Uterus (tissue), 4 donors: ENCODE measurements around the gene PLA1A. TPM values are rescaled to one million over a fixed set of nuclear protein-coding genes. Genes with fewer than 3 reads are reported as not detected.

ENCODE experiments used
- DNase-seq, 2 donors: peaks; one replicate each; pipeline ENCODE4 v3.0.0-alpha.2; 2019 to 2020
- H3K27ac ChIP-seq, 2 donors: fragments of 200-600 bp; sonication (generic); 1 replicate in 1 of 2; 2 replicates in 1 of 2; pipeline ENCODE4 v1.5.1; 2016 to 2018
- H3K27me3 ChIP-seq, 2 donors: fragments of 200-600 bp; sonication (generic); one replicate each; pipeline ENCODE4 v1.5.1; 2018 to 2019; ENCODE audit warnings: control low read depth in 1 of 2
- H3K36me3 ChIP-seq, 2 donors: fragments of 200-600 bp; sonication (generic); one replicate each; pipeline ENCODE4 v1.5.1; 2019; ENCODE audit warnings: control low read depth in 1 of 2
- H3K4me1 ChIP-seq, 2 donors: fragments of 200-600 bp; sonication (generic); one replicate each; pipeline ENCODE4 v1.5.1; 2018 to 2019; ENCODE audit warnings: control low read depth in 1 of 2
- H3K4me3 ChIP-seq, 2 donors: fragments of 200-600 bp; sonication (generic); 1 replicate in 1 of 2; 2 replicates in 1 of 2; pipeline ENCODE4 v1.5.1; 2018 to 2019; ENCODE audit warnings: mild to moderate bottlenecking in 1 of 2
- H3K9me3 ChIP-seq, 2 donors: fragments of 200-600 bp; sonication (generic); one replicate each; pipeline ENCODE4 v1.5.1; 2019; ENCODE audit warnings: control low read depth in 1 of 2
- POLR2A ChIP-seq, 2 donors: fragments of 450-650 bp; IDR thresholded peaks; one replicate each; pipeline ENCODE4 v1.6.1; 2016; ENCODE audit warnings: antibody characterized with exemption in 2 of 2, mild to moderate bottlenecking in 1 of 2, moderate library complexity in 1 of 2
- intact Hi-C: fragments of 100-400 bp; cut with DNase I; formaldehyde crosslinking; loops from one replicate; pipeline ENCODE4 v1.15.1; 2023; ENCODE audit warnings: low total_unique reads
- total RNA-seq, 4 donors: library from RNA; depleted of rRNA in 3 of 4; stranded (reverse); fragments of >200 nt in 3 of 4; gene quantifications; one replicate each; pipeline versions ENCODE4 v1.1.0 to v1.2.4, GENCODE V29; 2014 to 2023
- TF ChIP-seq, protein P1 (sequence below), 4 experiments: fragments of 200-600 bp in 2 of 4; fragments of 450-650 bp in 2 of 4; sonication (generic) in 2 of 4; IDR thresholded peaks; one replicate each; pipeline ENCODE4 v1.5.1; 2016 to 2019; ENCODE audit warnings: antibody characterized with exemption in 4 of 4, mild to moderate bottlenecking in 2 of 4, moderate library complexity in 1 of 4
- donor health status: DM: yes; HTN: yes; CAD: no.

Gene PLA1A
- total RNA-seq, 4 donors from 2014 or later: 11.9 to 37.1 (median 16.5) TPM; not detected in 1

DNA sequence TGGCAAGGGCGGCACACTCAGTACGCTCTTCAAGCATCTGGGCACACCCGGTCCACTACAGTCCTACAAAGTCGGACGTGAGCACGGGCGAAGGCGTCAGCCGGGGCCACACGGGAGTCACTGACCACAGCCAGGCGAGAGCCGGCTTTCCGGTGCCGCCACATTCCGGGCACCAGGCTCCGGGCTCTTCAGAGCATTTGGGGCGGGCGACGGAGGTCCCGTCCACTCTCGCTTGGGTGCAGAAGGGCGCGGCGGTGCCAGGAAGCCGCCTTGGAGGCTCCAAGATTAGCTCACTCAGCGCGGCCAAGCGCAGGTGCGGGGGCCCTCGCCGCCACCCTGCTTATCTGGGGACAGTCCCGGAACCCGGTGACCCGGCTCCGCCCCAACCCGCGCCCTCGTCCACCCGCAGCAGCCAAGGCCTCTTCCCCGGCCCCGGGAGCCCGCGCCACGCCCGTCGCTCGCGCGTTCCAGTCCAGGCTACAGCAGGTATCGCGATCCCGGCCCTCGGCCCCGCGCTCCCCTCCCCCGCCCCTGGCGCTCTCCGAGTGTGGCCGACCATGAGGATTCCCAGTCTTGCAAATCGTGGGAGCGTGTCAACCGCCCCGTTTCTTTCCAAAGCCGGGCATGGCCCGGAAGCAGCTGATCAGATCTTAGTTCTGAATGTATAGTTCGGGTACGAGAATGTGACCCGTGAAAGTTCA lies 18.2 kb upstream of the PLA1A start, which contains the start of gene ADPRH:
Gene ADPRH (plus strand): TSS at position 127 of the 701 bp plus-strand sequence. CDS start 2,678 bp downstream, outside the sequence.
- TF ChIP-seq, protein P1, sequence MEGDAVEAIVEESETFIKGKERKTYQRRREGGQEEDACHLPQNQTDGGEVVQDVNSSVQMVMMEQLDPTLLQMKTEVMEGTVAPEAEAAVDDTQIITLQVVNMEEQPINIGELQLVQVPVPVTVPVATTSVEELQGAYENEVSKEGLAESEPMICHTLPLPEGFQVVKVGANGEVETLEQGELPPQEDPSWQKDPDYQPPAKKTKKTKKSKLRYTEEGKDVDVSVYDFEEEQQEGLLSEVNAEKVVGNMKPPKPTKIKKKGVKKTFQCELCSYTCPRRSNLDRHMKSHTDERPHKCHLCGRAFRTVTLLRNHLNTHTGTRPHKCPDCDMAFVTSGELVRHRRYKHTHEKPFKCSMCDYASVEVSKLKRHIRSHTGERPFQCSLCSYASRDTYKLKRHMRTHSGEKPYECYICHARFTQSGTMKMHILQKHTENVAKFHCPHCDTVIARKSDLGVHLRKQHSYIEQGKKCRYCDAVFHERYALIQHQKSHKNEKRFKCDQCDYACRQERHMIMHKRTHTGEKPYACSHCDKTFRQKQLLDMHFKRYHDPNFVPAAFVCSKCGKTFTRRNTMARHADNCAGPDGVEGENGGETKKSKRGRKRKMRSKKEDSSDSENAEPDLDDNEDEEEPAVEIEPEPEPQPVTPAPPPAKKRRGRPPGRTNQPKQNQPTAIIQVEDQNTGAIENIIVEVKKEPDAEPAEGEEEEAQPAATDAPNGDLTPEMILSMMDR (IDR thresholded peaks at IDR 0.05): peak in 1 of 4 experiments; percentile 3
- peak in 1 of 2 donors; percentile 38 for TF ChIP-seq POLR2A (IDR thresholded peaks at IDR 0.05)
- Histone ChIP-seq H3K4me1 (no peaks in the 10 kb centered on the region), H3K9me3 (no peaks in the 10 kb centered on the region), H3K27me3 (no peaks in the 10 kb centered on the region), H3K4me3 (peak within 1 kb of the TSS; percentile 52 to 70), H3K27ac (peak within 1 kb of the TSS; percentile 90), H3K36me3 (no peaks in the 10 kb centered on the region)
- intact Hi-C loops: no loop called here
- DNase-seq: peak; percentile 73 to 75

GRCh38 chr3:119580067-119580760 lies 17.5 kb upstream of the PLA1A start:
- no peaks in the 10 kb centered on the region for H3K4me1 ChIP-seq
- peak overlapping the region; percentile 52 to 70 for H3K4me3 ChIP-seq
- H3K27me3 ChIP-seq: no peaks in the 10 kb centered on the region
- DNase-seq: peak; percentile 29 to 34
- H3K27ac ChIP-seq: peak overlapping the region; percentile 90
- H3K36me3 ChIP-seq: no peaks in the 10 kb centered on the region
- intact Hi-C loops: no loop called here
- TF ChIP-seq, protein P1 (IDR thresholded peaks at IDR 0.05): no peak
- TF ChIP-seq POLR2A (IDR thresholded peaks at IDR 0.05): no peak
- no peaks in the 10 kb centered on the region for H3K9me3 ChIP-seq

DNA sequence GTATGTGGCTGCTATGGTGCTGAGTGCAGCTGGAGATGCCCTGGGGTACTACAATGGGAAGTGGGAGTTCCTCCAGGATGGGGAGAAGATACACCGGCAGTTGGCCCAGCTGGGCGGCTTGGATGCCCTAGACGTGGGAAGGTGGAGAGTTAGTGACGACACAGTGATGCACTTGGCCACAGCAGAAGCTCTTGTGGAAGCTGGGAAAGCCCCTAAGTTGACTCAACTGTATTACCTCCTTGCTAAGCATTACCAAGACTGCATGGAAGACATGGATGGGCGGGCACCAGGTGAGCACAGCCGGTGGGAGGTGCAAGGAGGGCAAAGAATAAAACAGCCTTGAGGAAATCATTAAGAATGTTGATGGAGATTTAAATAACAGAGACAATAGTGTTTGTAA lies 15.5 kb upstream of the PLA1A start:
- Histone ChIP-seq H3K4me1 (no peaks in the 10 kb centered on the region), H3K4me3 (no peak overlapping the region), H3K9me3 (no peaks in the 10 kb centered on the region), H3K36me3 (no peaks in the 10 kb centered on the region), H3K27ac (no peak overlapping the region), H3K27me3 (no peaks in the 10 kb centered on the region)
- DNase-seq: no peak
- TF ChIP-seq, protein P1 (IDR thresholded peaks at IDR 0.05): no peak
- no peak for TF ChIP-seq POLR2A (IDR thresholded peaks at IDR 0.05)
- intact Hi-C loops: no loop called here

DNA sequence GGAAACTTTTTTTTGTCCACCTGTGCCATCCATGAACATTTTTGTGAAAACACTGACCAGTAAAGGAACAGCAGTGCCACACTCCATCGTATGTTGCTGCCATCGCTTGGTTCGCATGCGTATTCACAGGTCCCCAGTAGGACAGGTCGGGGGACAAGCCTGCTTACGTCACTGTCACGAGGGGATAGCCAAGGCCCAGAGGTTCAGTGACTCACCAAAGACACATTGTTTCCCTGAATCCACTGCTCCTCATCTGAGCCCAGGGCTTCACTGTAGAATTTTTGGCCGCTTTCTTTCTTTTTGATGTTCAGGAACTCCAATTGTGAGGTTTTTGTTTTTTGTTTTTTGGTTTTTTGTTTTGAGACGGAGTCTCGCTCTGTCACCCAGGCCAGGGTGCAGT lies 12.5 kb upstream of the PLA1A start:
- Histone ChIP-seq H3K27me3 (no peaks in the 10 kb centered on the region), H3K4me1 (no peaks in the 10 kb centered on the region), H3K4me3 (no peak overlapping the region), H3K36me3 (no peaks in the 10 kb centered on the region), H3K27ac (no peak overlapping the region), H3K9me3 (no peaks in the 10 kb centered on the region)
- intact Hi-C loops: no loop called here
- TF ChIP-seq, protein P1 (IDR thresholded peaks at IDR 0.05): no peak
- TF ChIP-seq POLR2A (IDR thresholded peaks at IDR 0.05): no peak
- no peak for DNase-seq
